GM23338 (cell line): ENCODE data around the gene GSDME.

Experiments
- CREB1 ChIP-seq: fragments of 250-450 bp; sonication (Bioruptor Pico); IDR thresholded peaks from 2 replicates; pipeline ENCODE4 v1.5.0; 2020; ENCODE audit warnings: low read depth, mild to moderate bottlenecking, moderate library complexity
- CTCF ChIP-seq, 2 experiments: fragments of 200-600 bp in 1 of 2; sonication (generic) in 1 of 2; conservative IDR thresholded peaks; 2 replicates each; pipeline versions ENCODE4 v1.5.1 to v1.6.1; 2016 to 2017; ENCODE audit warnings: antibody characterized with exemption in 2 of 2, low read depth in 2 of 2, mild to moderate bottlenecking in 2 of 2, moderate library complexity in 1 of 2
- EZH2 ChIP-seq: fragments of 200-600 bp; sonication (generic); IDR thresholded peaks from one replicate; pipeline ENCODE4 v1.8.0; 2017; ENCODE audit warnings: antibody characterized with exemption, mild to moderate bottlenecking, low read depth; ENCODE audit not compliant: unreplicated experiment
- EZH2phosphoT487 ChIP-seq: fragments of 200-600 bp; sonication (generic); IDR thresholded peaks from one replicate; pipeline ENCODE4 v1.8.1; 2018; ENCODE audit warnings: antibody characterized with exemption; ENCODE audit not compliant: unreplicated experiment

GRCh38 chr7:24757353-24758275, at the start of gene GSDME:
- TF ChIP-seq EZH2 (peak; percentile 57), CTCF (conservative IDR thresholded peaks at IDR 0.05; ENCODE audit: low read depth in 2 of 2) (no peak), CREB1 (no peak), EZH2phosphoT487 (no peak)
